Parathyroid adenoma (tissue), 2 donors: ENCODE data around the gene FOXA1.

ENCODE experiments used
- H2AFZ ChIP-seq: fragments of 300-600 bp; sonication (generic); one replicate; pipeline ENCODE4 v1.7.0; 2017; ENCODE audit warnings: antibody characterized with exemption, mild to moderate bottlenecking
- H3K27ac ChIP-seq: fragments of 300-600 bp; sonication (generic); one replicate; pipeline ENCODE4 v1.7.0; 2017
- H3K27me3 ChIP-seq: fragments of 300-600 bp; sonication (generic); one replicate; pipeline ENCODE4 v1.7.0; 2017; ENCODE audit warnings: low read length; ENCODE audit not compliant: control insufficient read depth, insufficient read depth
- H3K36me3 ChIP-seq: fragments of 300-600 bp; sonication (generic); one replicate; pipeline ENCODE4 v1.7.0; 2017; ENCODE audit warnings: low read length; ENCODE audit not compliant: control insufficient read depth, insufficient read depth
- H3K4me1 ChIP-seq: fragments of 300-600 bp; sonication (generic); one replicate; pipeline ENCODE4 v1.7.0; 2017; ENCODE audit warnings: control low read depth
- H3K4me2 ChIP-seq: fragments of 300-600 bp; sonication (generic); one replicate; pipeline ENCODE4 v1.7.0; 2017; ENCODE audit warnings: low read length
- H3K4me3 ChIP-seq: fragments of 300-600 bp; sonication (generic); one replicate; pipeline ENCODE4 v1.7.0; 2017; ENCODE audit warnings: low read depth, low read length
- H3K79me2 ChIP-seq: fragments of 300-600 bp; sonication (generic); one replicate; pipeline ENCODE4 v1.7.0; 2017; ENCODE audit warnings: control low read depth
- H3K9ac ChIP-seq: fragments of 300-600 bp; sonication (generic); one replicate; pipeline ENCODE4 v1.7.0; 2017; ENCODE audit warnings: mild to moderate bottlenecking
- H3K9me3 ChIP-seq: fragments of 300-600 bp; sonication (generic); one replicate; pipeline ENCODE4 v1.7.0; 2017; ENCODE audit warnings: low read length; ENCODE audit not compliant: control insufficient read depth
- CTCF ChIP-seq: fragments of 300-600 bp; sonication (generic); IDR thresholded peaks from one replicate; pipeline ENCODE4 v1.7.0; 2017; ENCODE audit warnings: antibody characterized with exemption, mild to moderate bottlenecking
- donor health status: primary hyperparathyroidism.

Gene FOXA1

GRCh38 chr14:37585101-37585511, 9.9 kb downstream of the FOXA1 start:
- TF ChIP-seq CTCF, result no peak
- Histone ChIP-seq H3K27ac (no peak overlapping the region), H3K36me3 (no peaks in the 10 kb centered on the region), H3K4me1 (no peaks in the 10 kb centered on the region), H3K79me2 (no peaks in the 10 kb centered on the region), H3K27me3 (peaks cover 20% of the 10 kb centered on the region), H3K4me2 (no peak overlapping the region), H3K9ac (no peak overlapping the region), H3K4me3 (no peak overlapping the region), H2AFZ (no peak overlapping the region), H3K9me3 (peaks cover 7% of the 10 kb centered on the region)

GRCh38 chr14:37584211-37585100, 10.6 kb downstream of the FOXA1 start:
- no peak for TF ChIP-seq CTCF
- H3K4me1 ChIP-seq, result no peaks in the 10 kb centered on the region
- no peak overlapping the region for H2AFZ ChIP-seq
- peaks cover 19% of the 10 kb centered on the region for H3K27me3 ChIP-seq
- no peaks in the 10 kb centered on the region for H3K36me3 ChIP-seq
- H3K79me2 ChIP-seq, result no peaks in the 10 kb centered on the region
- no peak overlapping the region for H3K4me2 ChIP-seq
- no peak overlapping the region for H3K9ac ChIP-seq
- peaks cover 6% of the 10 kb centered on the region for H3K9me3 ChIP-seq
- H3K27ac ChIP-seq, result no peak overlapping the region
- H3K4me3 ChIP-seq, result no peak overlapping the region

GRCh38 chr14:37583358-37584210, 11.5 kb downstream of the FOXA1 start:
- Histone ChIP-seq H3K36me3 (no peaks in the 10 kb centered on the region), H3K27ac (no peak overlapping the region), H3K9ac (no peak overlapping the region), H3K4me3 (no peak overlapping the region), H3K4me2 (no peak overlapping the region), H3K9me3 (peaks cover 6% of the 10 kb centered on the region), H2AFZ (no peak overlapping the region), H3K79me2 (no peaks in the 10 kb centered on the region), H3K27me3 (peaks cover 19% of the 10 kb centered on the region), H3K4me1 (no peaks in the 10 kb centered on the region)
- no peak for TF ChIP-seq CTCF

GRCh38 chr14:37580146-37580545, 14.9 kb downstream of the FOXA1 start:
- H2AFZ ChIP-seq, result no peak overlapping the region
- H3K79me2 ChIP-seq, result no peaks in the 10 kb centered on the region
- no peaks in the 10 kb centered on the region for H3K36me3 ChIP-seq
- no peak overlapping the region for H3K4me3 ChIP-seq
- H3K4me2 ChIP-seq, result no peak overlapping the region
- TF ChIP-seq CTCF, result no peak
- no peaks in the 10 kb centered on the region for H3K4me1 ChIP-seq
- no peaks in the 10 kb centered on the region for H3K9me3 ChIP-seq
- no peak overlapping the region for H3K27ac ChIP-seq
- no peak overlapping the region for H3K9ac ChIP-seq
- H3K27me3 ChIP-seq, result peaks cover 8% of the 10 kb centered on the region
